Esophagus muscularis mucosa (tissue), 4 donors: ENCODE data around the gene INKA2.

Source experiments
- EP300 ChIP-seq: sonication (generic); formaldehyde crosslinking; IDR thresholded peaks from one replicate; pipeline ENCODE4 v1.6.1; 2017; ENCODE audit warnings: antibody characterized with exemption
- POLR2A ChIP-seq: fragments of 450-650 bp; IDR thresholded peaks from one replicate; pipeline ENCODE4 v1.6.1; 2017; ENCODE audit warnings: antibody characterized with exemption, moderate library complexity, mild to moderate bottlenecking, low read depth
- TF ChIP-seq, protein P1 (sequence below), 3 experiments: fragments of 200-600 bp in 2 of 3; fragments of 450-650 bp in 1 of 3; sonication (generic) in 2 of 3; IDR thresholded peaks; one replicate each; pipeline ENCODE4 v1.5.1; 2017 to 2019; ENCODE audit warnings: antibody characterized with exemption in 3 of 3, mild to moderate bottlenecking in 2 of 3, moderate library complexity in 1 of 3

DNA sequence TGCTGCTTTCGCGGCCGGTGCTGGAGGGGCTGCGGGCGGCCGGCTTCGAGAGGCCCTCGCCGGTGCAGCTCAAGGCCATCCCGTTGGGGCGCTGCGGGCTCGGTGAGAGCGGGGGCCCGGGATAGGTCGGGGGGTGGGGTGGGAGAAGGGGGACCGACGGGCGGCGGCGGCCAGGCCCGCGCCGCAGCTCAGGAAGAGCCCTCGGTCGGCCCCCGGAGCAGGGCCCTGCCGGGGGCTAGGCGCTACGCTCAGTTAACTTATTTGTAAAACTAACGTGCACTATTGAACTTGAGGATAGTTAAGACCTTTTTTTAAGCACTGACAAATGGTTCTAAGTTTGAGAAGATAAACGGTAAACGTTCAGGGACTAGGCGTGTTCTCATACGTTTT, 16.9 kb upstream of the INKA2 start:
- no peak for TF ChIP-seq POLR2A
- TF ChIP-seq, protein P1, sequence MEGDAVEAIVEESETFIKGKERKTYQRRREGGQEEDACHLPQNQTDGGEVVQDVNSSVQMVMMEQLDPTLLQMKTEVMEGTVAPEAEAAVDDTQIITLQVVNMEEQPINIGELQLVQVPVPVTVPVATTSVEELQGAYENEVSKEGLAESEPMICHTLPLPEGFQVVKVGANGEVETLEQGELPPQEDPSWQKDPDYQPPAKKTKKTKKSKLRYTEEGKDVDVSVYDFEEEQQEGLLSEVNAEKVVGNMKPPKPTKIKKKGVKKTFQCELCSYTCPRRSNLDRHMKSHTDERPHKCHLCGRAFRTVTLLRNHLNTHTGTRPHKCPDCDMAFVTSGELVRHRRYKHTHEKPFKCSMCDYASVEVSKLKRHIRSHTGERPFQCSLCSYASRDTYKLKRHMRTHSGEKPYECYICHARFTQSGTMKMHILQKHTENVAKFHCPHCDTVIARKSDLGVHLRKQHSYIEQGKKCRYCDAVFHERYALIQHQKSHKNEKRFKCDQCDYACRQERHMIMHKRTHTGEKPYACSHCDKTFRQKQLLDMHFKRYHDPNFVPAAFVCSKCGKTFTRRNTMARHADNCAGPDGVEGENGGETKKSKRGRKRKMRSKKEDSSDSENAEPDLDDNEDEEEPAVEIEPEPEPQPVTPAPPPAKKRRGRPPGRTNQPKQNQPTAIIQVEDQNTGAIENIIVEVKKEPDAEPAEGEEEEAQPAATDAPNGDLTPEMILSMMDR (IDR thresholded peaks at IDR 0.05), result no peak
- no peak for TF ChIP-seq EP300
